NCI-H345 treated with DMSO at 0.1 percent for 48 hours (cell line): ENCODE measurements around the gene CNTD1.
"Not testable (repeated sequence)": the region's sequence is repeated elsewhere in the genome, so short reads cannot be mapped to it uniquely, and the experiment has no call there.

Source experiments
- DNase-seq: peaks from one replicate; lab custom pipeline; 2025; ENCODE audit not compliant: unreplicated experiment; lab: John Stamatoyannopoulos, UW

The CNTD1 gene

DNA sequence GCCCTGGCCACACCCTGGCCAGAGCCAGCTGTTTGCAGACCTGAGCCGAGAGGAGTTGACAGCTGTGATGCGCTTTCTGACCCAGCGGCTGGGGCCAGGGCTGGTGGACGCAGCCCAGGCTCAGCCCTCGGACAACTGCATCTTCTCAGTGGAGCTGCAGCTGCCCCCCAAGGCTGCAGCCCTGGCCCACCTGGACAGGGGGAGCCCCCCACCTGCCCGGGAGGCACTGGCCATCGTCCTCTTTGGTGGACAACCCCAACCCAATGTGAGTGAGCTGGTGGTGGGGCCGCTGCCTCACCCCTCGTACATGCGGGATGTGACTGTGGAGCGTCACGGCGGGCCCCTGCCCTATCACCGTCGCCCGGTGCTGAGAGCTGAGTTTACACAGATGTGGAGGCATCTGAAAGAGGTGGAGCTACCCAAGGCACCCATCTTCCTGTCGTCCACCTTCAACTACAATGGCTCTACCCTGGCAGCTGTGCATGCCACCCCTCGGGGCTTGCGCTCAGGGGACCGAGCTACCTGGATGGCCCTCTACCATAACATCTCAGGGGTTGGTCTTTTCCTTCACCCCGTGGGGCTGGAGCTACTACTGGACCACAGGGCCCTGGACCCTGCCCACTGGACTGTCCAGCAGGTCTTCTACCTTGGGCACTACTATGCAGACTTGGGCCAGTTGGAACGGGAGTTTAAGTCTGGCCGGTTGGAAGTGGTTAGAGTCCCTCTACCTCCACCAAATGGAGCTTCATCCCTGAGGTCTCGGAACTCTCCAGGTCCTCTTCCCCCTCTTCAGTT, 46.3 kb downstream of the CNTD1 start:
- no peak for DNase-seq

DNA sequence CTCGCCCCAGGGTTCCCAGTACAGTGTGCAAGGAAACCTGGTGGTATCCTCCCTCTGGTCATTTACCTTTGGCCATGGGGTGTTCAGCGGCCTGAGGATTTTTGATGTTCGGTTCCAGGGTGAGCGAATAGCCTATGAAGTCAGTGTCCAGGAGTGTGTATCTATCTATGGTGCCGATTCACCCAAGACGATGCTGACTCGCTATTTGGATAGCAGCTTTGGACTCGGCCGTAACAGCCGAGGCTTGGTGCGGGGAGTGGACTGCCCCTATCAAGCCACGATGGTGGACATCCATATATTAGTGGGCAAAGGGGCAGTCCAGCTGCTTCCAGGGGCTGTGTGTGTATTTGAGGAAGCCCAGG, 46.9 kb downstream of the CNTD1 start:
- no peak for DNase-seq

DNA sequence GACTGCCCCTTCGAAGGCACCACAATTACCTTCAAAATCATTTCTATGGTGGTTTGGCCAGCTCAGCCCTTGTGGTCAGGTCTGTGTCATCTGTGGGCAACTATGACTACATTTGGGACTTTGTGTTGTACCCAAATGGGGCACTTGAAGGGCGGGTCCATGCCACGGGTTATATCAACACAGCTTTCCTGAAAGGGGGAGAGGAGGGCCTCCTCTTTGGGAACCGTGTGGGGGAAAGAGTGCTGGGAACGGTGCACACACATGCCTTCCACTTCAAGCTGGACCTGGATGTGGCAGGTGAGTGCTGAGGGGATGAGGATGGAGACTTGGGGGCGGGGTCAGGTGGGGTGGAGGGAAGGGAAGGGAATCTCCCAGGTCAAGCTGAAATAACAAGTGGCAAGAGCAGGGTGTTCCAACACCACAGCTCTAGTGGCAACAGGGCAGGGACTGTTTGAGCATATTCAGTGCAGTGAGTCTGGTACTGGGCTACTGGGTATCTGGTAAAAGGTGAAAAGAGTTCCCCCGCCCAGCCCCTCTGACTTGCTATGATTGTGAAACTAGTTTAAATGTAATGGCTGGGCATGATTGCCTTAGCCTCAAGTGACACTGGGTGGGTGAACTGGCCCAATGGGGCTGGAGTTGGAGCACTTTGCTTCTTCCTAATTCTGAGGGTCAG, 47.4 kb downstream of the CNTD1 start:
- DNase-seq = no peak

DNA sequence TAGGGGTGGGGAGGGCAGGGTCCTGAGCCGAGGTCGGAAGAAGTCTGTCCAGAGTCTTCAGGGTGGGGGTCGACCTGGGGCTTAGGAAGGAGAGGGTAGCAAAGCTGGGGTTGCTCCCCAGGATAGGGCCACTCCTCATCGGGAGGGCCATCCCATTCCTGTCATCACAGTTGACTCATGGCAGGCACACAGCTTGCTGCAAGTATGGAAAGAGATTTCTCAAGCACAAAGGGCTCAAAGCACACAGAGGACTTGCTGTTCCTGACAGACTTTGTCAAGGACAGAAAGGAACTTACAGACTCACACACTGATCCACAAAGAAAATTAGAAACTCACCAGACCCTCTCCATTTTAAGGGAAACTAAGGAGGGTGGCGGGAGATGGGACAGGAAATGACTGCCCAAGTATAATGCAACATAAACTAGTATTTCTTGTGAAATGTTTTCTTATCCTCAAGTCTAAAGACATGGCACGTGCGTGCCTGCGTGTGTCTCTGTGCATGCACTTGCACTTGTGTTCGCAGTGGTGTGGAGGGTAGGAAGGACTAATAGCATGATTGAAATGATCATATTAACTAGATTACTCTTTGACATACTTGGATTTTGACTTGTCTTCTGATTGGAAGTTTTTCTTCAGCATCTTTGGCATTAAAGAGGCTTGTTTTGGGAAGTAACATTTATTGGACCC, 48.1 kb downstream of the CNTD1 start:
- no peak for DNase-seq

DNA sequence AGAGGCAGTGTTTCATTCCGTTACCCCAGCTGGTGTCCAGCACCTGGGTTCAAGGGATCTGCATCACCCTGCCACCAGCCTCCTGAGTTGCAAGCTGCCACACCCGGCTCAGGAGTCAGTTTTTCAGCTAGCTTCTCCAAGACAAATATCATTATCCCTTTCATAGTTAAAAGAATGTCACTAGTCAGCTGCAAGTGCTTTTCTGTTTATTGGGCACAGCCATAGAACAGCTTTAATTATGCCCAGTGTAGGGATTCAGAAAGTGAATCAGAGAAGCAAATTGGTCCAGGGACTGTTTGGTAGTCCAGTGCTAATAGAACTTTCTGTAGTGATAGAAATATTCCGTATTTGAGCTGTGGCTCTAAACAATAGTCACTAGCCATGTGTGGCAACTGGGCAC, 49.4 kb downstream of the CNTD1 start:
- no peak for DNase-seq

DNA sequence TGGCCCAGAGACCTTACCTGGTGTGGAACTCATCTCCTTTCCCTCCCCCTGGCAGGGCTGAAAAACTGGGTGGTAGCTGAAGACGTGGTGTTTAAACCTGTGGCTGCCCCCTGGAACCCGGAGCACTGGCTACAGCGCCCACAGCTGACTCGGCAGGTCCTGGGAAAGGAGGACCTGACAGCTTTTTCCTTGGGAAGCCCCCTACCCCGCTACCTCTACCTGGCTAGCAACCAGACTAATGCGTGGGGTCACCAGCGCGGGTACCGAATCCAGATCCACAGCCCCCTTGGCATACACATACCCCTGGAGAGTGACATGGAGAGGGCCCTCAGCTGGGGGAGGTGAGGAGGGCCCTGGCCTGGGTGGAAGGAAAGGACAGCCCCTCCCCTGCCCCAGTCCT, 50.4 kb downstream of the CNTD1 start:
- no peak for DNase-seq

DNA sequence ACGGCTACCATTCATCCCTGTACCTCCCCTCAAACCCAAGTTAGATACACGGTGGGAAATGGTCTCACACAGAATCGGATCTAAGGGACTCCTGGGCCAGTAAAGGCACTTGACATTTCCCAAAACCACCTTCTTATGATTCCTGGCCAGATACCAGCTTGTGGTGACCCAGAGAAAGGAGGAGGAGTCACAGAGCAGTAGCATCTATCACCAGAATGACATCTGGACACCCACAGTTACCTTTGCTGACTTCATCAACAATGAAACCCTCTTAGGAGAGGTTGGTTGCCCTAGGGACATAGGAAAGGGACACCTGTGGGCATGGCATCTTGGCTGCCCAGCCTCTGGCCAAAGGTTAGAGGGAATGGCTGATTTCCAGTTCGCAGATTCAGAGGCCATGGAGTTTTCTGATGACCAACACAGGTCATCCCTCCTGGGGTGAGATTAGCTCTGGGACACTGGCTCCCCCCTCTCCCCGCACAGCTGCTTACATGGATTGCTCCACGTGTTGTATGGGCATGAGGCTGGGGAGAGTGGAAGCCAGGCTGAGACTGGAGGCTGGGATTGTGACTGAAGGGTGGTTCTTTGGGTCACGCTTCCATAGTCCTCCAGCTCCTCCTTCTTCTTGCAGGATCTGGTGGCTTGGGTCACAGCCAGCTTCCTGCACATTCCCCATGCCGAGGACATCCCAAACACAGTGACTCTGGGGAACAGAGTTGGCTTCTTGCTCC, 51.0 kb downstream of the CNTD1 start:
- no peak for DNase-seq

DNA sequence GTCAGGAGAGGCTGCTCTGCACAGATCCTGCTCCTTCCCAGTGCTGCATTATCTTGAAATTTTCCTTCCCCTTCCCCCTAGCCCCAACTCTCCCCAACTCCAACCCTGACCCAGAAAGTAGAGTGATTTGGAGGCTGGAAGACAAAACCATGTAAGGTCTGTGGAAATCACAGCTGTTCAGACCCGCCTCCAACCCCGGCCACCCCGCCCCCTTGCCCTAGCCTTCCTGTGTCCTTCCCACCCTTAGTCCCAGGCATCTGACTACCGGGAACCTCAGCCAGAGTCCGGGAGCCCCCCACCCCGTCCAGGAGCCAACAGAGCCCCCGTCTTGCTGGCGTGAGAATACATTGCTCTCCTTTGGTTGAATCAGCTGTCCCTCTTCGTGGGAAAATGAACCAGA, 52.3 kb downstream of the CNTD1 start, which contains the start of gene AOC3:
Gene AOC3, plus strand, starts transcription at position 246 of the 400 bp plus-strand sequence. Its CDS starts 145 bp downstream, at position 391.
- DNase-seq = no peak

DNA sequence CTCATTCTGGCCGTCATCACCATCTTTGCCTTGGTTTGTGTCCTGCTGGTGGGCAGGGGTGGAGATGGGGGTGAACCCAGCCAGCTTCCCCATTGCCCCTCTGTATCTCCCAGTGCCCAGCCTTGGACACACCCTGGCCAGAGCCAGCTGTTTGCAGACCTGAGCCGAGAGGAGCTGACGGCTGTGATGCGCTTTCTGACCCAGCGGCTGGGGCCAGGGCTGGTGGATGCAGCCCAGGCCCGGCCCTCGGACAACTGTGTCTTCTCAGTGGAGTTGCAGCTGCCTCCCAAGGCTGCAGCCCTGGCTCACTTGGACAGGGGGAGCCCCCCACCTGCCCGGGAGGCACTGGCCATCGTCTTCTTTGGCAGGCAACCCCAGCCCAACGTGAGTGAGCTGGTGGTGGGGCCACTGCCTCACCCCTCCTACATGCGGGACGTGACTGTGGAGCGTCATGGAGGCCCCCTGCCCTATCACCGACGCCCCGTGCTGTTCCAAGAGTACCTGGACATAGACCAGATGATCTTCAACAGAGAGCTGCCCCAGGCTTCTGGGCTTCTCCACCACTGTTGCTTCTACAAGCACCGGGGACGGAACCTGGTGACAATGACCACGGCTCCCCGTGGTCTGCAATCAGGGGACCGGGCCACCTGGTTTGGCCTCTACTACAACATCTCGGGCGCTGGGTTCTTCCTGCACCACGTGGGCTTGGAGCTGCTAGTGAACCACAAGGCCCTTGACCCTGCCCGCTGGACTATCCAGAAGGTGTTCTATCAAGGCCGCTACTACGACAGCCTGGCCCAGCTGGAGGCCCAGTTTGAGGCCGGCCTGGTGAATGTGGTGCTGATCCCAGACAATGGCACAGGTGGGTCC, 52.9 kb downstream of the CNTD1 start:
- DNase-seq = not testable (repeated sequence)

DNA sequence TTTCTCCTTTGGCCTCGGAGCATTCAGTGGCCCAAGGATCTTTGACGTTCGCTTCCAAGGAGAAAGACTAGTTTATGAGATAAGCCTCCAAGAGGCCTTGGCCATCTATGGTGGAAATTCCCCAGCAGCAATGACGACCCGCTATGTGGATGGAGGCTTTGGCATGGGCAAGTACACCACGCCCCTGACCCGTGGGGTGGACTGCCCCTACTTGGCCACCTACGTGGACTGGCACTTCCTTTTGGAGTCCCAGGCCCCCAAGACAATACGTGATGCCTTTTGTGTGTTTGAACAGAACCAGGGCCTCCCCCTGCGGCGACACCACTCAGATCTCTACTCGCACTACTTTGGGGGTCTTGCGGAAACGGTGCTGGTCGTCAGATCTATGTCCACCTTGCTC, 53.7 kb downstream of the CNTD1 start:
- no peak for DNase-seq

DNA sequence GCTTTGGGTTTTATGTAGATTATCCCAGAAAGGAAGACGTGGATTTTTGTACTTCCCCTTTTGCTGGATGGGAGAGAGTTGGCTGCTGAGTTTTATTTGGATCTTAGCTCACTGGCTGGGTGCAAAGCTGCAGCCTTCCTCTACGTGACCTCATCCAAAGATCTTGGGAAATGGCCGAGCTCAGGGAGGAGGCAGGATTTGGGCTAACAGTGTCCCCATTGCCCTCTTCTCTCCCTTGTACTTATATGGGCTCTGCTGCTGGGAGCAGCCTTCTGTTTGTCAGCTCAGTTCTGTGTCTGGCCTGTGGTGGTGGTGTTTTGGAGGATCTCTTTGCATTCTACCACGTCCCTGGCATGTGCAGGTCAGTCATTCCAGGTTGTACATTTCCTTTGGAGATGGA, 54.3 kb downstream of the CNTD1 start:
- DNase-seq = no peak

DNA sequence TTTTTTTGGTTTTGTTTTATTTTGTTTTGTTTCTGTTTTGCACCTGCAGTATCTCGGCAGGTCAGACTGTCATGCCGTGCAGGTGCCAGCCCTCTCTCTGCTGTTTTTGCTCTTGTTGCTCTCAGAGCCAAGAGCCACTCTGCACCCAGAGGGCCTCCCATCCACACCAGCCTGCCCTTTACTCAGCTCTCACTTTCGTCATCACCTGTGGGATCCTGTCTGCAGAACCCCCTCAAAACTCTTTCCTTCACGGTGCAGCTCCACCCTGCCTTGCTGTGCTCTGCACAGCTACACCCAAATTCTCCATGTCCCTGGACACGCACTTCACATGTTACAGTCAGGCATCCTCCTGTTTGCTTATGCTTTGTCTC, 54.9 kb downstream of the CNTD1 start:
- DNase-seq = no peak

DNA sequence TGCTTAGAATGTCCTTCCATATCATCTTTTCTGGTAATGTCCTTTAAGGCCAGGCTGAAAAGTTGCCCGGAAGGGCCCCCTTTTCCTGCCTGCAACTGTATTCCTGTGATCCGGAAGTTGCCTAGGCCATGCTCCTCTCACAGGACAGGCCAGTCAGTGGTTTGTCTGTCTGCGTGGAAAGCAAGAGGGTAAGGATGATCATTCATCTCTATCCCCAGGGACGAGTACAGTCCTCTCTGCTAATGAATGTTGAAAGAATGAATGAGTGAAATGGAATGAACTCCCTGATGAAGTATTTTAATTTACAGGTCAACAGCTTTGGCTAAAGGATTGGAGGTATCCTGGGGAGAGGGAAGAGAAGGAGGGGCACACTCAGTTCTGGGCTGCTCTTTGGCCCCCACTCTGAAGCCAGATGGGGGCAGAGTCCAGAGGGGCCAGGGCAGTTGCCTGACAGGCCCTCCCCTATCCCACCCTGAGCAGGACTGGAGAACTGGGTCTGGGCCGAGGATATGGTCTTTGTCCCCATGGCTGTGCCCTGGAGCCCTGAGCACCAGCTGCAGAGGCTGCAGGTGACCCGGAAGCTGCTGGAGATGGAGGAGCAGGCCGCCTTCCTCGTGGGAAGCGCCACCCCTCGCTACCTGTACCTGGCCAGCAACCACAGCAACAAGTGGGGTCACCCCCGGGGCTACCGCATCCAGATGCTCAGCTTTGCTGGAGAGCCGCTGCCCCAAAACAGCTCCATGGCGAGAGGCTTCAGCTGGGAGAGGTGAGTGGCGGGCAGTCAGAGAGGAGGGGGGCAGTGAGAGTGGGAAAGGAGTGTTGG, 55.5 kb downstream of the CNTD1 start:
- DNase-seq = no peak

DNA sequence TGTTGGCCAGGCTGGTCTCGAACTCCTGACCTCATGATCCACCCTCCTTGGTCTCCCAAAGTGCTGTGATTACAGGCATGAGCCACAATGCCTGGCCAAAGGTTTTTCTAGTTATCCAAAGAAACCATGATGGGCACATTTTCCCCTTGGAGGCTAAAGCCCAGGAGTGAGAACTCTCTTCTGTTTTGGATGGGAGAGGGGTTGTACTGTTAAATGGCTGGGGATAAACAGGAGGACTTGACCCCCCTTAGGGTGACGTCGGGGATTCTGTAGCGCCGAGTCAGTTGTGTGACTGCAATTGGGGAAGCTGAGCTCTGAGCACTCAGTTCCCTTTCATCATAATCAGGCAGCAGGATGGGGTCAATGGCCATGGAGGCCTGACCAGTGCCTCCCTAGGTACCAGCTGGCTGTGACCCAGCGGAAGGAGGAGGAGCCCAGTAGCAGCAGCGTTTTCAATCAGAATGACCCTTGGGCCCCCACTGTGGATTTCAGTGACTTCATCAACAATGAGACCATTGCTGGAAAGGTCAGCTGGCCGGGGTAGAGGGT, 56.5 kb downstream of the CNTD1 start:
- no peak for DNase-seq

DNA sequence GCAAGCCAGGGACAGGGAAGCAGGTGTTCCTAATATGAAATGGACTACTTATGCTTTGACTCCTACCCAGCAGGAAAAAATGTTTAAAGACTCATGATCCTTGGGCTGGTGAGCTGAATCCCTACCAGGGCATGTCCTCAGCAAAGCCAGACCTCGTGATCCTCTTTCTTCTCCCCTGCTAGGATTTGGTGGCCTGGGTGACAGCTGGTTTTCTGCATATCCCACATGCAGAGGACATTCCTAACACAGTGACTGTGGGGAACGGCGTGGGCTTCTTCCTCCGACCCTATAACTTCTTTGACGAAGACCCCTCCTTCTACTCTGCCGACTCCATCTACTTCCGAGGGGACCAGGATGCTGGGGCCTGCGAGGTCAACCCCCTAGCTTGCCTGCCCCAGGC, 57.4 kb downstream of the CNTD1 start:
- not testable (repeated sequence) for DNase-seq

DNA sequence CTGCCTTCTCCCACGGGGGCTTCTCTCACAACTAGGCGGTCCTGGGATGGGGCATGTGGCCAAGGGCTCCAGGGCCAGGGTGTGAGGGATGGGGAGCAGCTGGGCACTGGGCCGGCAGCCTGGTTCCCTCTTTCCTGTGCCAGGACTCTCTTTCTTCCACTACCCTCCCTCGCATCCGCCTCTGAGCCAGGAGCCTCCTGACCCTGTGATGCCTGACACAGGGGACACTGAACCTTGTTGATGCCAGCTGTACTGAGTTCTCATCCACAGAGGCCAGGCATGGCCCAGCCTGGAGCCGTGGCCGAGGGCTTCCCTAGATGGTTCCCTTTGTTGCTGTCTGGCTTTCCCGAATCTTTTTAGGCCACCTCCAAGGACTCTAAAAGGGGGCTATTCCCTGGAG, 57.9 kb downstream of the CNTD1 start:
- not testable (repeated sequence) for DNase-seq

DNA sequence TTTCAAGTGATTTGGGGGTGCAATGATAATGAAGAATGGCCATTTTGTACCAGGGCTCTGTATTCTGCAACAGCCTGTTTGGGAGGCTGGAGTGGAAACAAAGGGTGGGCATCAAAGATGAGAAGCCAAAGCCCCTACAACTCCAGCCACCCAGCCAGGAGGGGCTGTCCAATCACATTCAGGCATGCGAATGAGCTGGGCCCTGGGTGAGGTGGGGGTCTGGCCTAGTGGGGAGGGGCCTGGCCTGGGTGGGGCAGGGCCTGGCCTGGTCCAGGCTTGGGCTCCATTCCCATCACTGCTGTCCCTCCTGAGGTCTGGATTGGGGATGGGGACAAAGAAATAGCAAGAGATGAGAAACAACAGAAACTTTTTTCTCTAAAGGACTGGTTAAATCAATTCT, 58.7 kb downstream of the CNTD1 start:
- no peak for DNase-seq
